Retinal pigment epithelial cell (primary cell): ENCODE data around the gene FRMD4A.

Experiments
- DNase-seq: peaks from one replicate; pipeline ENCODE4 v3.0.0-alpha.2; 2010; ENCODE audit warnings: low read depth
- H3K4me3 ChIP-seq: 2 replicates; pipeline ENCODE4 v1.5.1; 2011; ENCODE audit warnings: mild to moderate bottlenecking, low read length, control low read depth, moderate library complexity
- CTCF ChIP-seq: conservative IDR thresholded peaks from 2 replicates; pipeline ENCODE4 v1.5.1; 2011; ENCODE audit warnings: low read depth, low read length, control low read depth, inconsistent platforms

The FRMD4A gene

DNA sequence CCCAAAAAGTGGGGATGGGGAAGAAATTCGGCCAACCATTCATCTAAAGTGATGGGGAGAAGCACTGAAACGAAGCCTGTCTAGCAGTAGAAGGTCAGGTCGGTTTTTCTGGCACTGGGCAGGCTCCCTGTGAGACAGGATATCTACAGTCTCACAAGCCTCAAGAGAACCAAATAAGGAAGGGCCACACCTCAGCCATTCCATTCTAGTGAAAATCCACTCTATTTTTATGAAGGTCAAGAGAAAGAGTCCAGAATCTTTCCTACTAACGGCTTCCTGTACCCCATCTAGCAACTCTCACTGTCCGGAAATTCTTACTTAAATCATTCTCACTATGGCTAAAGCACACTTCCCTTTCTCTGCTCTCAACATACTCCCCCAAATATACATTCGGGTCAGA is 476.9 kb downstream of the FRMD4A start:
- no peak for DNase-seq
- H3K4me3 ChIP-seq: no peak overlapping the region
- TF ChIP-seq CTCF: no peak

DNA sequence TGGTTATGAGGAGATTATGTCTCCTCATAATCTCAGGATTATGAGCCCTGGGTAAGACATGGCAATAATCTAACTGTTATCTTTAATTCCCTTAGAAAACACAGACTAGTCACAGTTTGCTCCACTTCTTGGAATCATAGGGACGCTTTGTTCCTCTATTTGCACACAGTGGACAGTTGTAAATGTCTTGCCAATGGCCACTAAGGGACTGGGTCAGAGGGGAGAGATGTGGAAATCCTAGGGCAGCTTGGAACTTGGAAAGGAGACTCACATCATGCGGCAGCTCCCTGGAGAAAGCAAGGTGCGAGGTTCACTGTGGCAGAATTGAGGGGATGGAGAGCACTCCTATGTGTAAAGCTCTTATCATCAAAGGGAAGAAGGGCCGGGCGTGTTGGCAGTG is 477.9 kb downstream of the FRMD4A start:
- TF ChIP-seq CTCF: no peak
- DNase-seq: no peak
- no peak overlapping the region for H3K4me3 ChIP-seq

DNA sequence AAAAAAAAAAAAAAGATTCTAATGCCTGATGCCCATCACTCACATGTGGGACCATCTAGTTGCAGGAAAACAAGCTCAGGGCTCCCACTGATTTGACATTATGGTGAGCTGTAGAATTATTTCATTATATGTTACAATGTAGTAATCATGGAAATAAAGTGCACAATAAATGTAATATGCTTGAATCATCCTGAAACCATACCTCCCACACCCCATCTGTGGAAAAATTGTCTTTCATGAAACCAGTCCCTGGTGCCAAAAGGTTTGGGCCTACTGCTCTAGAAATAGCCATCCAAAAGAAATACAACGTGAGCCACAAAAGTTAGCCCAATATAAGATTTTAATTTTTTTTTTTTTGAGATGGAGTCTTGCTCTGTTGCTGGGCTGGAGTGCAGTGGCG is 478.8 kb downstream of the FRMD4A start:
- no peak for TF ChIP-seq CTCF
- H3K4me3 ChIP-seq: no peak overlapping the region
- DNase-seq: no peak

- no peak overlapping the region for H3K4me3 ChIP-seq
- DNase-seq: no peak
- TF ChIP-seq CTCF: no peak
Measured at GRCh38 chr10:13848520-13849445, 481.9 kb downstream of the FRMD4A start.

- no peak for DNase-seq
- peak; percentile 16 for TF ChIP-seq CTCF
- H3K4me3 ChIP-seq: no peak overlapping the region
Measured at GRCh38 chr10:13847201-13847631, 483.5 kb downstream of the FRMD4A start.

GRCh38 chr10:13845897-13846296 is 484.8 kb downstream of the FRMD4A start:
- no peak for TF ChIP-seq CTCF
- no peak overlapping the region for H3K4me3 ChIP-seq
- no peak for DNase-seq

- no peak for DNase-seq
- H3K4me3 ChIP-seq: no peak overlapping the region
- no peak for TF ChIP-seq CTCF
Measured at GRCh38 chr10:13844651-13845050, 486.1 kb downstream of the FRMD4A start.
